Gastrocnemius medialis (tissue), 4 donors: ENCODE data around the gene NTN1.

Experiments
- POLR2A ChIP-seq, 2 donors: fragments of 450-650 bp; IDR thresholded peaks; one replicate each; pipeline ENCODE4 v1.6.1; 2017; ENCODE audit warnings: antibody characterized with exemption in 2 of 2, mild to moderate bottlenecking in 2 of 2, moderate library complexity in 2 of 2
- TF ChIP-seq, protein P1 (sequence below), 5 experiments: fragments of 450-650 bp in 3 of 5; fragments of 200-600 bp in 2 of 5; sonication (generic) in 2 of 5; IDR thresholded peaks in 4 of 5; conservative IDR thresholded peaks in 1 of 5; 1 replicate in 4 of 5; 2 replicates in 1 of 5; pipeline ENCODE4 v1.5.1; 2016 to 2019; ENCODE audit warnings: antibody characterized with exemption in 5 of 5, mild to moderate bottlenecking in 3 of 5, moderate library complexity in 3 of 5

DNA sequence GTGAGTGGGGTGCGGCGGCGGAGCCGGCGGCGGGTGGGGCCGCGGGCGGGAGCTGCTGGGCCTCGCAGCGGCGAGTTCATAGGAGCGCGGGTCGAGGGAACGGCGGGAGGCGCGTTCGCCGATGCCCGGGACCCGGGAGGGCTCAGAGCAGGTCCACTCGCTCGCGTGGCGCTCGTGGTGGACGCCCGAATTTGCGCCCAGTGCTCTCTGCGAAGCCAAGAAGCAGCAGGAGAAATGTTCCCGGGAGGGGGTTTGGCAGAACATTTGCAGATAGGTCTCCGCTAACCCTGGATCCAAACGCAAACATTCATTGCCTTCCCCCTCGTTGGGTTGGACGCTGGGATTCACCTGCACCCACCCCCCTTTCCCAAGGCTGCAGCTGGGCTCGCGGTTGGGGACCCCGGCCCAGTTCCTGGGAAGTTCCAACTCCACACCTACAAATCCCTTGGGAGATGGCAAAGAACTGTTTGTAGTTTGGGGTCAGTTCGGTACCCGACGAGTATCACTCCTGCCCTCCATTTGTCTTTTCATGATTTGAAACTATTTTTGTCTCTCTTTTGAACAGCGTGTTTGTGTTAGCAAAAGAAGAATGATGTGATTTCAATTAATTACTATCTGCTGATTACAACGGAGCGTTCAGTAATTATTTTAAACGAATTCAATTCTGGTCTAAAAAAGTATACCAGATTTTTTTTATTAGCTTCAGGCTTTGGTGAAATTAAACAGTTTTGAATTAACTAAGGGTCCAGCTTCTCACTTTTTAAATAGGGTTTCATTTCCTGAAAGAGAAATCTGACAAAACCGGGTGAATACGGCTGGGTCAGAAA is 2.3 kb downstream of the NTN1 start:
- TF ChIP-seq POLR2A (IDR thresholded peaks at IDR 0.05), result no peak
- TF ChIP-seq, protein P1, sequence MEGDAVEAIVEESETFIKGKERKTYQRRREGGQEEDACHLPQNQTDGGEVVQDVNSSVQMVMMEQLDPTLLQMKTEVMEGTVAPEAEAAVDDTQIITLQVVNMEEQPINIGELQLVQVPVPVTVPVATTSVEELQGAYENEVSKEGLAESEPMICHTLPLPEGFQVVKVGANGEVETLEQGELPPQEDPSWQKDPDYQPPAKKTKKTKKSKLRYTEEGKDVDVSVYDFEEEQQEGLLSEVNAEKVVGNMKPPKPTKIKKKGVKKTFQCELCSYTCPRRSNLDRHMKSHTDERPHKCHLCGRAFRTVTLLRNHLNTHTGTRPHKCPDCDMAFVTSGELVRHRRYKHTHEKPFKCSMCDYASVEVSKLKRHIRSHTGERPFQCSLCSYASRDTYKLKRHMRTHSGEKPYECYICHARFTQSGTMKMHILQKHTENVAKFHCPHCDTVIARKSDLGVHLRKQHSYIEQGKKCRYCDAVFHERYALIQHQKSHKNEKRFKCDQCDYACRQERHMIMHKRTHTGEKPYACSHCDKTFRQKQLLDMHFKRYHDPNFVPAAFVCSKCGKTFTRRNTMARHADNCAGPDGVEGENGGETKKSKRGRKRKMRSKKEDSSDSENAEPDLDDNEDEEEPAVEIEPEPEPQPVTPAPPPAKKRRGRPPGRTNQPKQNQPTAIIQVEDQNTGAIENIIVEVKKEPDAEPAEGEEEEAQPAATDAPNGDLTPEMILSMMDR (IDR thresholded peaks at IDR 0.05 in 4 of 5, conservative IDR thresholded peaks at IDR 0.05 in 1 of 5), result no peak
